C1 segment of cervical spinal cord (tissue), 14 donors: ENCODE data around the gene GRHL3.

Experiments used
- DNase-seq, 14 donors: peaks; one replicate each; lab custom pipeline; 2025; lab: John Stamatoyannopoulos, UW

The GRHL3 gene

GRCh38 chr1:24343412-24344089 is 24.4 kb downstream of the GRHL3 start:
- DNase-seq = peak in 1 of 14 donors; percentile 13

GRCh38 chr1:24344090-24344742 is 25.1 kb downstream of the GRHL3 start:
- DNase-seq = peak in 1 of 14 donors; percentile 63

- DNase-seq = no peak
Observed at GRCh38 chr1:24345334-24345733, 26.2 kb downstream of the GRHL3 start.

DNA sequence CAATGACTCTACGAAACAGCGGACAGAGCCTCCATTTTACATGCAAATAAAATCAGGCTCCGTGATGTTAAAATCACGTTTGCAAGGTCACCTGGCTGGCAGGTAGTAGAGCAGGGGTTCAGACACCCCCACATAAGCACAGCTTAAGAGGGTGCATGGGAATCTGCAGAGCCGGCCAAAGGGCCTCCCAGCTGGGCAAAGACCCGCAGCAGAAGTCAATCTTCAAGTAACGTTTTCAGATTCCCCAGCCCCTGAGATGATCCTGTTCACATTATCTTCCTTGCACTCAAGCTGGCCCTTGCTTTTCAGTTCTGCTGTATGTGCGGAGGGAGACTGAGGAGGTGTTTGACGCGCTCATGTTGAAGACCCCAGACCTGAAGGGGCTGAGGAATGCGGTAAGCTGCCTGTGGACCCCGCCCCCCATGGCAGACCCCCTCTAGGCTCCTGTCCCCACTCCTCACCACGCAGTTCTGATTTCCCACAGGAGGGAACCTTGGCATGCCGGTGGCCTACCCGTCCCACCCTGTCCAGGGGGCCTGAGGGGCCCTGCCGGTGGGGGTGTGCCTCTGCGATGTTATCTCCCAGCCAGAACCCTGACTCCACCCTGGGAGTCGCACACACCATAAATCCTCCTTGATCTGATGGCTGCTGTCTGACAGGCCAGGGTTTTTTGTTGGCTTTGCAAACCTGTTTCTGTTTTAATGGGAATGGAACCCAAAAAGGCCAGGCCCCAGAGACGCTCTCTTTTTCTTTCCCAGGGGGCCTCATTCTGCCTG is 28.2 kb downstream of the GRHL3 start:
- no peak for DNase-seq

DNA sequence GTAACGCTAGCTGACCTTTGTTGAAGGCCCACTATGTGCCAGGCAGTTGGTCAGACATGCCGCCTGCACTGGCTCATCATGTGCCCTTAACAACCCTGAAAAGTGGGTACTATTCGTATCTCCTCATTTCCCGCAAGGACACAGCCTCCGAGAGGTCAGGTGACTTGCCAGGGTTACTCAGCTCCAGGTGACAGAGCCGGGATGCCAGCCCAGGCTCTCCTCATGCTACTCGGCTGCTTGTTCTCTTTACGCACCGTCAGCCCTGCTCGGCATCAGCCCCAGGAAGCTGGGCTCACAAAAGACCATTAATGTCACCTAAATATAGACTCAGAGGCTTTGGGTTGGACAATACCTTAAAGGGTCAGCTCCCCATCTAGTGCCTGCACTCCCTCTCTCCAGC is 29.0 kb downstream of the GRHL3 start:
- DNase-seq = peak in 2 of 14 donors; percentile 29 to 75

DNA sequence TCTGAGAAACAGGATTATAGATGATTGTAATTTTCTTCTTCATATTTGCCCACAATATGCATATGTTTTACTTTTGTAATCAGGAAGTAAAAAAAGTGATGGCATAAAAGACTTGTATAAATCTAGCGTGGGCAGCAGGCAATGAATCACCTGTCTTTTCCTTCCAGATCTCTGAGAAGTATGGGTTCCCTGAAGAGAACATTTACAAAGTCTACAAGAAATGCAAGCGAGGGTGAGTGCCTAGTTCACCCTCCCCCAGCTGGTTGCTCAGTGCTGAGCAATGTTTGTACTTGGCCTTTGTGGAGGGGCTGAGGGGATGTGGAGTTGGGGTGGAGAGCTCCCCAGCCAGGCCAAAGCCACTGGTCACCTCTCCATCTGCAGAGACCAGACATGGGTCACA is 30.7 kb downstream of the GRHL3 start:
- DNase-seq = no peak

GRCh38 chr1:24351247-24351646 is 32.1 kb downstream of the GRHL3 start:
- DNase-seq = no peak

DNA sequence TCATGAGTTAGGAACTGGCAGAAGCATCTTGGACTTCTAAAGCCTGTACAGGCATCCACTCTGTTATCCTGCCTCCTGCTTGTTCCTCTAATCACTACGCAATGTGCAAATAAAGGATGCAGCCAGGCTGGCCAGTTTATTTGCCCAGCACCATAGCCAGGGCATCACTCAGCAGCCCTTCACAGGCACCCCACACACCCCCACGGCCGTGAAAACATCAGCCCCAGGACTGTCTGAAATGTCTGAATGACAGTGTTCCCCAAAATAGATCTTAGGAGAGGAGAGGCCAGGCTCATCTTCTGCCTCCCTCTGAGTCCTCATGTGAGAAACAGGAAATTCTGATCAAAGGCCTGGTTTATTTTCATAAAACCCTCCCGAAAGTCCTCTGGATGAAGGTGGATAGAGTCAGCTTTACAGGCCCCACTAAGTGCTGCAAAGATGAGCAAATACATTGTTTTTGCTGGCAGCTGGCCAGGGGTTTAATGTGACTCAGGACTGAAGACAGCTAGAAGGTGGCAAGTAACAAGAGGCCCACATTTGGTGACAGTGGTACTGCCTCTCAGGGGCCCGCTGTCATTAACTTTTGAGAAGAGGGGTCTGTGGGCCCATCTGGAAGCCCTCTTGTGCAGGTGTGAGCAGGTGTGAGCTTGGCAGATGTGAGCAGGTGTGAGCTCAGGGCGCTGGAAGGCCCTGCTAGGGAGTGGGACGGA is 32.9 kb downstream of the GRHL3 start:
- peak in 1 of 14 donors; percentile 4 for DNase-seq

DNA sequence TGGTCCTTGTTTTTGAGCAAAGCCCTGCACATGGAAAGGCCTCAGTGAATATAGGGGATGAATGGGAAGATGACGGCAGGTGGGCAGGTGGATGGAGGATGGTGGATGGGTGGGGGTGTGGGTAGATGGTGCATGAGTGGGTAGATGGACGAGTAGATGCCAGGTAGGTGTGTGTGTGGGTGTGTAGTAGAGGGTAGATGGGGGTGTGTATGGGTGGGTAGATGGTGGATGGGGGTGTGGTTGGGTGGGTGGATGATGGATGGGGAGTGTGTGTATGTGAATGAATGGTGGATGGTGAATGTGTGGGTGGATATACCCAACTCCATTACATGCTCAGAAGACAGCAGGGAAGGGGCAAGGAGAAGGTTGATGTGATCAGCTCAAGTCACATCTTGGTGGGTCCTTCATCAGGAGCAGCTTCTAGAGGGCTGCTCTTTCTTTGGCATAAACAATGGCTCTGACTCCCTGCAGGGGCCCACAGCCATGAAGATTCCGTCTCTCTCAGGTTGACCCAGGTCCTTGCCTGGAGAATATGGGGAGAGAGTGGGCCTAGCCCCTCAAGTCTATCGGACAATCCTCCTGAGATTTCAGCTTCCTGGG is 34.2 kb downstream of the GRHL3 start:
- DNase-seq = no peak

DNA sequence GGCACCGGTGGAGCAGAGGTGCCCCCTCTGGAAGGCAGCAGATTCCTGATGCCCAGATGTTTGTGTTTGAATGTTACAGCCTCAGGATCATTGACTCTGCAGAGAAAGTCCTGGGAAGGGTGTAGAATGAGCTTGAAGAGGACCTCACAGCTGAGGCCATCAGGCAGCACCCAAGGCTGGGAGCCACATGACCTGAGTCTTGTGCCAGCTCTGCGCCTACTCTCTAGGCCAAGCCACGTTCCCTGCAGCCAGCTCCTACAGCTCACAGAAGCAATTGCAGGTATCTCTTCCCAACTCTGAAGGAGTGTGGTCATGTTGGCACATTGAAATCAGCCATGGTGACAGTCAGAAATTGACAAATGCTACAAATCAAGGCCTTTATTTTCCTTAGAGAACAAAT is 36.3 kb downstream of the GRHL3 start:
- DNase-seq = no peak

DNA sequence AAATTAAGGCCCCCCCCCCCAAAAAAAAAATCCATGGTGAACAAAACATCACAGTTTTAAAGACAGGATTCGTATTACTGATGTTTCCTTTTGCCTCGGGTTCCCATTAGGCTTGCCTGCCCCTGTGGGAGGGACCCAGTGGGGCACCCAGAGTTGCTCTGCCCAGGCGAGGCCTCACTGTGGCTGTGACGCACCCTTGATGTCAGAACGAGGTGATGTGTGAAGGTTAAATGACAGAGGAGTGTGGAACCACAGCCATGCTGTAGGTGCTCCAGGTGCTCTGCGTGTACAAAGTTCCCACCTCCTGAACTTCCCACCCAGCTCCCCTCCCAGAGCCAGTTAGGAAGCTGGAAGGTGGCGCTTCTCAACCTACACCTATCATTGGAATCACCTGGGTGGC is 37.9 kb downstream of the GRHL3 start:
- DNase-seq = no peak

DNA sequence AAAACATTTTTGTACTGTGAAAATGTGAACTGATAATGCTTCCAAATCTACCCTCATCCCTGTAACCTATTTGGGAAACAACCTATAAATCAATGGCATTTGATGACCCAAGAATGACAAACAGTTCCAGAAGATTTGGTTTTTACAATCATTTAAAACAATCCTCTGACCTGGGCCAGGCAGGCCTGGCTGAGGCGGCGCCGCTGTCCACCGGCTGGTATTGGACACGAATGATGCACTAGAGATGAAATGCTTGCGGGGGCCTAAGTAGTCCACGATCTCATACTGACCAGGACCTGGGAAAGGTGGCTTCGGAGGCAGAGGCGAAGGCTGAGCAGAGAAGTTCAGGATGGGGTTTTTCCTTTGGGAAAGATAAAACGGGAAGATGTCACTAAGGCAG is 41.5 kb downstream of the GRHL3 start:
- DNase-seq = no peak

GRCh38 chr1:24361811-24362210 is 42.7 kb downstream of the GRHL3 start:
- no peak for DNase-seq

GRCh38 chr1:24362396-24362795 is 43.2 kb downstream of the GRHL3 start:
- no peak for DNase-seq

GRCh38 chr1:24362982-24363614 is 43.9 kb downstream of the GRHL3 start:
- peak in 2 of 14 donors; percentile 10 to 60 for DNase-seq

- no peak for DNase-seq
Observed at GRCh38 chr1:24363994-24364393, 44.8 kb downstream of the GRHL3 start.

DNA sequence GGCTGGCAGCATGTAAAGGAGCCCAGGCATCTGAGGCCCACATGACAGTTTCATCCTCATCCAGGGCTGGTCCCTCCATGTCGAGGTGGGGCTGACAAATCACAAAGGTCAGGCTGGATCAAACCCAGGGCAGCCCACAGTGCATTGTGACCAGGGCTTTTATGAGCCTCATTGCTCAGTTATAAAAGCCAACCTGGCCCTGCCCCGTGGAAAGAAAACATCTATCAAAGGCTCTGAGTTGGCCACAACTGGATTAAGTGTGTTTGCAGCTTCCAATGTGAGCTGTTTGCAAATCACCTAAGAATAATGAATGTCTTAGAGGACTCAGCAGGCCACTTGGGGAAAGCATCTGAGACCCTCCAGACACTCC is 45.4 kb downstream of the GRHL3 start:
- peak in 3 of 14 donors; percentile 23 to 58 (median 25) for DNase-seq

DNA sequence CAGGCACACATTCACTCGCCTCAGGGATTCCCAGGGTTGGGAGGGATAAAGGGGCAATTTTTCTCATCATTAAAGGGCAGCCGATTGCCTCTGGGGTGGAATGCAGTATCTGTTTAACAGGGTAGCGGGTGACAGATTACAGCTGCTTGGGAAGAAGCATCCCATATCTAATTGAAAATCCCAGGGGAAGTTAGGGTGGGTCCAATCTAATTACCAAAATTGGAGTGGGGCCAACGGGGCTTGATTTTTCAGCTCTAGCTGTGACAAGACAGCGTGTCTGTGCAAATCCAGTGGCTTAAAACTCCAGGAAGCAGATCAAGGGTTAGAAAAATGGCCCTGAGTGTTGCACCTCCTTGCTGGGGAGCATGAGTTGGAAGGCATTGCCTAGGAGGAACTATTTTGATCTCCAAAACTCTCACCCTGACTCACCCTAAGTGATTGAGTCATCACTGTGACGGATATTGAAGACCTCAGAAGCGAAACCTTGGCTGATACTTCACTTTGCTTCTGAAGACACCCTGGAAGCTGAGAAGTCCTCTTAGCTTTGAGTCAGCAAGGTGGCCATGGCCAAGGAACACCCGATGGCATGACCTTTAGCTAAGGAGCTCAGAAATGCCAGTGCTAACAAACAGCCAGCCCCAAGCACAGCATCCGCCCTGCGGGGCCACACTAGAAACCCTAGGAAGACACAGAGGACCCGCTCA is 46.0 kb downstream of the GRHL3 start:
- DNase-seq = peak in 2 of 14 donors; percentile 47 to 65

DNA sequence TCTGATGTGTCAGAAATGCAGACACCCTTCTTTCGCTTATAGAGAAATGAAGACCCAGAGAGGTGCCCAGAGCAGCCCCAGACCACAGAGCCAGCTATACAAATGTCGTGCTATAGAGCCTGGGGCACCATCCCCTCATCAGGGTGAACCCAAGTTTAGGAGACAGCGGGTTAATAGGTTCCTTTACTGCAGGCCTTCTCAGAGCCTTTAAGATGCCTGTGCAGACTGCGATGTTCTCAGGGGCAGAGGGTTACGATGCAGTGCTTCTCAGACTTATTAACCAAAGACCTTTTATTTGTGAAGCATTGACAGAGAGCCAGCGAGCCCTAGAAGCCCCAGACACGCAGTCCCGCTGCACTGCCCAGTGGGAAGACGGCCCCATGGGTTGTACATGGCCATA is 47.5 kb downstream of the GRHL3 start:
- DNase-seq = no peak

DNA sequence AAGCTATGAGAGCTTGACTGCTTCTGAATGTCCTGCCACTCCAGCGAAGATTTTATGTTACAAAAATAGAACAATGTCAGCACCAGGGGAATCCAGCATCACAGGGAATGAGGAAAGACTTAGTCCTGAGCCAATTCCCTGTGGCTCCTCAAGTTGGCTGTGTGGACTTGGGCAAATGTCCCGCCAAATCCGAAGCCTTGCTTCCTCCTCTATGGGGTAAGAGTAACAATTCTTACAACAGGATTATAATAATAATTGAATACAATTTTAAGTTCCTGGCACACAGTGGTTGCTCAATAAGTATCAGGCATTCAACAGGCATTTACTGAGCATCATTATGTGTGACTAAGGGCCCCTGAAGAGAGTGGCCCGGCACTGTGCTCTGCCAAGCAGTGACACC is 50.0 kb downstream of the GRHL3 start:
- DNase-seq = peak in 2 of 14 donors; percentile 51 to 81
